Hepatocyte (in vitro differentiated cells): ENCODE results near the gene TMEM129. TPM values are rescaled to one million over a fixed set of nuclear protein-coding genes. Genes with fewer than 3 reads are reported as not detected.
"Not testable (repeated sequence)": the region's sequence is repeated elsewhere in the genome, so short reads cannot be mapped to it uniquely, and the experiment has no call there.

Experiments used
- DNase-seq: peaks from one replicate; pipeline ENCODE4 v3.0.0-alpha.2; 2016; ENCODE audit warnings: low spot score
- H2AFZ ChIP-seq: fragments of 200-600 bp; sonication (generic); 2 replicates; pipeline ENCODE4 v1.6.0; 2016; ENCODE audit warnings: antibody characterized with exemption, mild to moderate bottlenecking
- H3K27ac ChIP-seq: fragments of 200-600 bp; sonication (generic); 2 replicates; pipeline ENCODE4 v1.5.1; 2016; ENCODE audit warnings: mild to moderate bottlenecking
- H3K27me3 ChIP-seq: fragments of 200-600 bp; sonication (generic); 2 replicates; pipeline ENCODE4 v1.6.1; 2016
- H3K36me3 ChIP-seq: fragments of 200-600 bp; sonication (generic); replicated peaks from 2 replicates; pipeline ENCODE4 v1.5.1; 2016; ENCODE audit warnings: low read depth; ENCODE audit not compliant: insufficient read depth
- H3K4me1 ChIP-seq: fragments of 200-600 bp; sonication (generic); 2 replicates; pipeline ENCODE4 v1.5.1; 2016; ENCODE audit warnings: mild to moderate bottlenecking, moderate library complexity; ENCODE audit not compliant: insufficient read depth
- H3K4me2 ChIP-seq: fragments of 200-600 bp; sonication (generic); 2 replicates; pipeline ENCODE4 v1.6.0; 2016
- H3K4me3 ChIP-seq: fragments of 200-600 bp; sonication (generic); 2 replicates; pipeline ENCODE4 v1.5.1; 2016; ENCODE audit warnings: mild to moderate bottlenecking
- H3K79me2 ChIP-seq: fragments of 200-600 bp; sonication (generic); 2 replicates; pipeline ENCODE4 v1.6.0; 2017; ENCODE audit warnings: mild to moderate bottlenecking
- H3K9me2 ChIP-seq: fragments of 200-600 bp; sonication (generic); replicated peaks from 2 replicates; pipeline ENCODE4 v1.6.0; 2017; ENCODE audit warnings: mild to moderate bottlenecking; ENCODE audit not compliant: insufficient read depth
- H3K9me3 ChIP-seq: fragments of 200-600 bp; sonication (generic); 2 replicates; pipeline ENCODE4 v1.5.1; 2016; ENCODE audit warnings: low read depth, mild to moderate bottlenecking
- H4K20me1 ChIP-seq: fragments of 200-600 bp; sonication (generic); 2 replicates; pipeline ENCODE4 v1.6.0; 2016; ENCODE audit warnings: mild to moderate bottlenecking; ENCODE audit not compliant: insufficient read depth, poor library complexity, severe bottlenecking
- EZH2 ChIP-seq: fragments of 200-600 bp; sonication (generic); IDR thresholded peaks from 2 replicates; pipeline ENCODE4 v1.6.1; 2016; ENCODE audit warnings: antibody characterized with exemption, mild to moderate bottlenecking, borderline replicate concordance
- EZH2phosphoT487 ChIP-seq: fragments of 200-600 bp; sonication (generic); IDR thresholded peaks from one replicate; pipeline ENCODE4 v1.6.1; 2018; ENCODE audit warnings: antibody characterized with exemption, mild to moderate bottlenecking, low read depth, moderate library complexity; ENCODE audit not compliant: unreplicated experiment, severe bottlenecking
- WGBS: methylation state at CpG from one replicate; pipeline ENCODE4 v1.1.6; 2016; ENCODE audit warnings: low lambda C conversion rate; ENCODE audit errors: missing lambda C conversion rate; 5-methylcytosine and 5-hydroxymethylcytosine counted together
- polyA plus RNA-seq: library from polyadenylated mRNA; unstranded; fragments of >200 nt; fragmentation: Nextera tagmentation; extraction: Ambion mirVana; gene quantifications from 2 replicates; pipeline ENCODE4 v1.2.1, GENCODE V29; 2016
- total RNA-seq: library from RNA; depleted of rRNA; stranded (reverse); fragments of >200 nt; gene quantifications from 2 replicates; pipeline ENCODE4 v1.2.3, GENCODE V29; 2014
- TF ChIP-seq, protein P1 (sequence below): fragments of 200-600 bp; sonication (generic); IDR thresholded peaks from 2 replicates; pipeline ENCODE4 v1.5.1; 2016; ENCODE audit warnings: antibody characterized with exemption, mild to moderate bottlenecking; ENCODE audit not compliant: poor library complexity

Gene TMEM129
- total and polyA plus RNA-seq, 2 experiments from 2014 or later, result 40.8 to 59.4 TPM

DNA sequence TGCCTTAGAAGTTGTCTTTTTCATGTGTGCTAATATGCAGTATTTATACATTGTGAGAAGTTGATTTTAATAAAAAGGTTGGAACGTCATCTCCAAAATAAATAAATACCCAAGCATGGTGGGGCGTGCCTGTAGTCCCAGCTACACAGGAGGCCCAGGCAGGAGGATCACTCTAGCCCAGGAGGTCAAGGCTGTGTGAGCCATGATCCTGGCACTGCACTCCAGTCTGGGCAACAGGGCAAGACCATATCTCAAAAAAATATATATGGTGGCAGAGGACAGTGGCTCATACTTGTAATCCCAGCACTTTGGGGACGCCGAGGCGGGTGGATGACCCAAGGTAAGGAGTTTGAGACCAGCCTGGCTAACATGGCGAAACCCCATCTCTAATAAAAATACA lies 15.4 kb downstream of the TMEM129 start:
- 96% methylated on average over 6 of the region's 6 CpGs for WGBS

DNA sequence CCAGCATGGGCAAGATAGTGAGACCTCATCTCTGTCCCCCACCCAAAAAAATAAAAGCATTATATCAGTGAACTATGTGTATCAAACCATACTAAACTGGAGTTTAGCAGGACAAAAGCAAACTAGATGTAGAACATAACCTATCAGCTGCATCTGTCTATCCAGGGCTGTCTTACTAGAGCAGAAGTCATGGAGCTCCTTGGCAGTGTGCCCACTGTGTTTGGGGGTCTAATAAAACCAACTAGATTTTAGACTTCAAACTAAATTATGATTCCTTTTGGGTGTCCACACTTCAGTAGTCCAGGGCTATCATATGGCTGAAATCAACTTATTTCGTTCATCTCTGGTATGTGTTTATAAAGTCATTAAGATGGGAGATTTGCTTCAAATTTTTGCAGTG lies 17.3 kb downstream of the TMEM129 start:
- Histone ChIP-seq H3K4me3 (no peak overlapping the region), H3K36me3 (no peaks in the 10 kb centered on the region), H3K27me3 (no peaks in the 10 kb centered on the region), H3K9me3 (no peaks in the 10 kb centered on the region), H3K4me2 (no peak overlapping the region), H3K9me2 (no peaks in the 10 kb centered on the region), H3K79me2 (peaks cover 93% of the 10 kb centered on the region), H2AFZ (no peak overlapping the region), H3K4me1 (peaks cover 13% of the 10 kb centered on the region), H3K27ac (no peak overlapping the region), H4K20me1 (peaks cover 43% of the 10 kb centered on the region)
- WGBS, result 86% methylated on average over 1 of the region's 1 CpG
- DNase-seq, result no peak
- TF ChIP-seq EZH2phosphoT487, result no peak
- TF ChIP-seq, protein P1, sequence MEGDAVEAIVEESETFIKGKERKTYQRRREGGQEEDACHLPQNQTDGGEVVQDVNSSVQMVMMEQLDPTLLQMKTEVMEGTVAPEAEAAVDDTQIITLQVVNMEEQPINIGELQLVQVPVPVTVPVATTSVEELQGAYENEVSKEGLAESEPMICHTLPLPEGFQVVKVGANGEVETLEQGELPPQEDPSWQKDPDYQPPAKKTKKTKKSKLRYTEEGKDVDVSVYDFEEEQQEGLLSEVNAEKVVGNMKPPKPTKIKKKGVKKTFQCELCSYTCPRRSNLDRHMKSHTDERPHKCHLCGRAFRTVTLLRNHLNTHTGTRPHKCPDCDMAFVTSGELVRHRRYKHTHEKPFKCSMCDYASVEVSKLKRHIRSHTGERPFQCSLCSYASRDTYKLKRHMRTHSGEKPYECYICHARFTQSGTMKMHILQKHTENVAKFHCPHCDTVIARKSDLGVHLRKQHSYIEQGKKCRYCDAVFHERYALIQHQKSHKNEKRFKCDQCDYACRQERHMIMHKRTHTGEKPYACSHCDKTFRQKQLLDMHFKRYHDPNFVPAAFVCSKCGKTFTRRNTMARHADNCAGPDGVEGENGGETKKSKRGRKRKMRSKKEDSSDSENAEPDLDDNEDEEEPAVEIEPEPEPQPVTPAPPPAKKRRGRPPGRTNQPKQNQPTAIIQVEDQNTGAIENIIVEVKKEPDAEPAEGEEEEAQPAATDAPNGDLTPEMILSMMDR, result no peak
- TF ChIP-seq EZH2, result no peak

More for the DNA sequence above, 15.4 kb downstream of the TMEM129 start:
- TF ChIP-seq EZH2phosphoT487, result no peak
- H3K27me3 ChIP-seq, result no peaks in the 10 kb centered on the region
- no peaks in the 10 kb centered on the region for H3K9me2 ChIP-seq
- no peak for DNase-seq
- peaks cover 92% of the 10 kb centered on the region for H3K79me2 ChIP-seq
- no peak overlapping the region for H3K4me3 ChIP-seq
- H4K20me1 ChIP-seq, result peaks cover 50% of the 10 kb centered on the region
- H2AFZ ChIP-seq, result no peak overlapping the region
- H3K27ac ChIP-seq, result no peak overlapping the region
- H3K4me2 ChIP-seq, result no peak overlapping the region
- peaks cover 31% of the 10 kb centered on the region for H3K4me1 ChIP-seq
- H3K36me3 ChIP-seq, result no peaks in the 10 kb centered on the region
- no peaks in the 10 kb centered on the region for H3K9me3 ChIP-seq

DNA sequence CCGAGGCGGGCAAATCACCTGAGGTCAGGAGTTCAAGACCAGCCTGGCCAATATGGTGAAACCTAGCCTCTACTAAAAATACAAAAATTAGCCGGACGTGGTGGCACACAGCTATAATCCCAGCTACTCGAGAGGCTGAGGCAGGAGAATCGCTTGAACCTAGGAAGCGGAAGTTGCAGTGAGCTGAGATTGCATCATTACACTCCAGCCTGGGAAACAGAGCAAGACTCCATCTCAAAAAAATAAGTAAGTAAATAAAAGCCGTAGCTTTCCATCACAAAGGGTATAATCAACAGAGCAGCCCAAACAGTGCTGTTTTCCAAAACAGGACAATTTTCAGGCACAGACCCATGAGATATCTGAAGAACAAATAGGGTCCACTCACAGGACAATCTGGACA lies 19.5 kb downstream of the TMEM129 start:
- H3K79me2 ChIP-seq, result peaks cover 78% of the 10 kb centered on the region
- H3K9me3 ChIP-seq, DNase-seq, H3K36me3 ChIP-seq, H3K4me1 ChIP-seq, H3K27me3 ChIP-seq, H3K4me2 ChIP-seq, H3K4me3 ChIP-seq, H2AFZ ChIP-seq, H3K27ac ChIP-seq, H3K9me2 ChIP-seq: not testable (repeated sequence)
- WGBS, result 92% methylated on average over 8 of the region's 8 CpGs
- H4K20me1 ChIP-seq, result peaks cover 39% of the 10 kb centered on the region

DNA sequence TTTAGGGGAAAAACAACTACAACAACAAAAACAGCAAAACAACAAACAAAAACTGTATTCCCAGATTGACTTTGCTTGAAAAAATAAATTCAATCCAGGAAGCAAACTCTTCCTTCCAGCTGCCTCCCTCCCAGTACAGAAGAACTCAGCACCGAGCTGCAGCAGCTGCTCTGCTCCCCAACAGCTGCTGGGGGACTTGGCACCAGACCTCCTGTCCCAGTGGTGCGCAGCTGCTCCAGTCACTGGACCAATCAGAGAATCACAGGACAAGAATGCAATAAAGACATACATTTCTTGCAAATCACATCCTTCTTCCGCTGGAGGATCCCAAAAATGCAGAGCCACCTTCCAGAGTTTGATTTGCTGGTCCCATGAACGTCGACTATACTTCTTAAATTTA lies 25.2 kb downstream of the TMEM129 start:
- Histone ChIP-seq H3K79me2 (peaks cover 23% of the 10 kb centered on the region), H3K36me3 (no peaks in the 10 kb centered on the region), H3K9me2 (no peaks in the 10 kb centered on the region), H3K27ac (no peak overlapping the region), H2AFZ (no peak overlapping the region), H3K4me2 (no peak overlapping the region), H3K9me3 (no peaks in the 10 kb centered on the region), H3K4me1 (no peaks in the 10 kb centered on the region), H3K27me3 (no peaks in the 10 kb centered on the region), H4K20me1 (peaks cover 7% of the 10 kb centered on the region), H3K4me3 (no peak overlapping the region)
- 93% methylated on average over 5 of the region's 5 CpGs for WGBS
- DNase-seq, result no peak
- no peak for TF ChIP-seq EZH2phosphoT487
- no peak for TF ChIP-seq EZH2
- TF ChIP-seq, protein P1, result no peak
